Measurements from ENCODE around the gene MYO5A.

DNA sequence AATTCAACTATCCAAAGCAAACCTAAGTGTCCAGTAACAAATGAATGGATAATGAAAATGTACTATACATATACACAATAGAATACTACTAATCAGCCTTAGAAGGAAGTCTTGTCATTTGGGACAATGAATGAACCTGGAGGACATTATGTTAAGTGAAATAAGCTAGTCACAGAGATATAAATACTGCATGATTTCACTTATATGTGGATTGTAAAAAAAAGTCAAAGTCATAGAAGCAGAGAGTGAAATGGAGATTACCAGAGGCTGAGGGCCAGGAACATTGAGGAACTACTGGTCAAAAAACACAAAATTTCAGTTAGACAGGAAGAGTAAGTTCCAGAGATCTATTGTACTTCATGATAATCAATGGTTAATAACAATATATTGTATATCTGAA is 33.6 kb downstream of the MYO5A start:
- TF ChIP-seq EZH2 (IDR thresholded peaks at IDR 0.05; ENCODE audit: borderline replicate concordance, low read depth, low read length) (no peak), NFIC (IDR thresholded peaks at IDR 0.05) (no peak), EP300 (IDR thresholded peaks at IDR 0.05; ENCODE audit: low read length) (no peak), CHD2 (IDR thresholded peaks at IDR 0.05; ENCODE audit: low read depth, low read length) (no peak), ZNF274 (IDR thresholded peaks at IDR 0.05; ENCODE audit: borderline replicate concordance, low read depth, low read length) (no peak), CHD1 (IDR thresholded peaks at IDR 0.05; ENCODE audit: low read length) (no peak), KLF1 (tag; IDR thresholded peaks at IDR 0.05) (no peak), NCOA2 (IDR thresholded peaks at IDR 0.05; ENCODE audit: partially characterized antibody in 2 of 2) (no peak), EGR1 (conservative IDR thresholded peaks at IDR 0.05) (no peak), DNMT1 (IDR thresholded peaks at IDR 0.05) (no peak)
- TF ChIP-seq, protein P1, sequence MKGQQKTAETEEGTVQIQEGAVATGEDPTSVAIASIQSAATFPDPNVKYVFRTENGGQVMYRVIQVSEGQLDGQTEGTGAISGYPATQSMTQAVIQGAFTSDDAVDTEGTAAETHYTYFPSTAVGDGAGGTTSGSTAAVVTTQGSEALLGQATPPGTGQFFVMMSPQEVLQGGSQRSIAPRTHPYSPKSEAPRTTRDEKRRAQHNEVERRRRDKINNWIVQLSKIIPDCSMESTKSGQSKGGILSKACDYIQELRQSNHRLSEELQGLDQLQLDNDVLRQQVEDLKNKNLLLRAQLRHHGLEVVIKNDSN (CRISPR knock-in tag; IDR thresholded peaks at IDR 0.05): no peak
- TF ChIP-seq, protein P2, sequence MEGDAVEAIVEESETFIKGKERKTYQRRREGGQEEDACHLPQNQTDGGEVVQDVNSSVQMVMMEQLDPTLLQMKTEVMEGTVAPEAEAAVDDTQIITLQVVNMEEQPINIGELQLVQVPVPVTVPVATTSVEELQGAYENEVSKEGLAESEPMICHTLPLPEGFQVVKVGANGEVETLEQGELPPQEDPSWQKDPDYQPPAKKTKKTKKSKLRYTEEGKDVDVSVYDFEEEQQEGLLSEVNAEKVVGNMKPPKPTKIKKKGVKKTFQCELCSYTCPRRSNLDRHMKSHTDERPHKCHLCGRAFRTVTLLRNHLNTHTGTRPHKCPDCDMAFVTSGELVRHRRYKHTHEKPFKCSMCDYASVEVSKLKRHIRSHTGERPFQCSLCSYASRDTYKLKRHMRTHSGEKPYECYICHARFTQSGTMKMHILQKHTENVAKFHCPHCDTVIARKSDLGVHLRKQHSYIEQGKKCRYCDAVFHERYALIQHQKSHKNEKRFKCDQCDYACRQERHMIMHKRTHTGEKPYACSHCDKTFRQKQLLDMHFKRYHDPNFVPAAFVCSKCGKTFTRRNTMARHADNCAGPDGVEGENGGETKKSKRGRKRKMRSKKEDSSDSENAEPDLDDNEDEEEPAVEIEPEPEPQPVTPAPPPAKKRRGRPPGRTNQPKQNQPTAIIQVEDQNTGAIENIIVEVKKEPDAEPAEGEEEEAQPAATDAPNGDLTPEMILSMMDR (IDR thresholded peaks at IDR 0.05 in 2 of 3, conservative IDR thresholded peaks at IDR 0.05 in 1 of 3; ENCODE audit: insufficient read depth in 2 of 3, low read depth in 1 of 3, low read length in 3 of 3): no peak
- TF ChIP-seq, protein P3, sequence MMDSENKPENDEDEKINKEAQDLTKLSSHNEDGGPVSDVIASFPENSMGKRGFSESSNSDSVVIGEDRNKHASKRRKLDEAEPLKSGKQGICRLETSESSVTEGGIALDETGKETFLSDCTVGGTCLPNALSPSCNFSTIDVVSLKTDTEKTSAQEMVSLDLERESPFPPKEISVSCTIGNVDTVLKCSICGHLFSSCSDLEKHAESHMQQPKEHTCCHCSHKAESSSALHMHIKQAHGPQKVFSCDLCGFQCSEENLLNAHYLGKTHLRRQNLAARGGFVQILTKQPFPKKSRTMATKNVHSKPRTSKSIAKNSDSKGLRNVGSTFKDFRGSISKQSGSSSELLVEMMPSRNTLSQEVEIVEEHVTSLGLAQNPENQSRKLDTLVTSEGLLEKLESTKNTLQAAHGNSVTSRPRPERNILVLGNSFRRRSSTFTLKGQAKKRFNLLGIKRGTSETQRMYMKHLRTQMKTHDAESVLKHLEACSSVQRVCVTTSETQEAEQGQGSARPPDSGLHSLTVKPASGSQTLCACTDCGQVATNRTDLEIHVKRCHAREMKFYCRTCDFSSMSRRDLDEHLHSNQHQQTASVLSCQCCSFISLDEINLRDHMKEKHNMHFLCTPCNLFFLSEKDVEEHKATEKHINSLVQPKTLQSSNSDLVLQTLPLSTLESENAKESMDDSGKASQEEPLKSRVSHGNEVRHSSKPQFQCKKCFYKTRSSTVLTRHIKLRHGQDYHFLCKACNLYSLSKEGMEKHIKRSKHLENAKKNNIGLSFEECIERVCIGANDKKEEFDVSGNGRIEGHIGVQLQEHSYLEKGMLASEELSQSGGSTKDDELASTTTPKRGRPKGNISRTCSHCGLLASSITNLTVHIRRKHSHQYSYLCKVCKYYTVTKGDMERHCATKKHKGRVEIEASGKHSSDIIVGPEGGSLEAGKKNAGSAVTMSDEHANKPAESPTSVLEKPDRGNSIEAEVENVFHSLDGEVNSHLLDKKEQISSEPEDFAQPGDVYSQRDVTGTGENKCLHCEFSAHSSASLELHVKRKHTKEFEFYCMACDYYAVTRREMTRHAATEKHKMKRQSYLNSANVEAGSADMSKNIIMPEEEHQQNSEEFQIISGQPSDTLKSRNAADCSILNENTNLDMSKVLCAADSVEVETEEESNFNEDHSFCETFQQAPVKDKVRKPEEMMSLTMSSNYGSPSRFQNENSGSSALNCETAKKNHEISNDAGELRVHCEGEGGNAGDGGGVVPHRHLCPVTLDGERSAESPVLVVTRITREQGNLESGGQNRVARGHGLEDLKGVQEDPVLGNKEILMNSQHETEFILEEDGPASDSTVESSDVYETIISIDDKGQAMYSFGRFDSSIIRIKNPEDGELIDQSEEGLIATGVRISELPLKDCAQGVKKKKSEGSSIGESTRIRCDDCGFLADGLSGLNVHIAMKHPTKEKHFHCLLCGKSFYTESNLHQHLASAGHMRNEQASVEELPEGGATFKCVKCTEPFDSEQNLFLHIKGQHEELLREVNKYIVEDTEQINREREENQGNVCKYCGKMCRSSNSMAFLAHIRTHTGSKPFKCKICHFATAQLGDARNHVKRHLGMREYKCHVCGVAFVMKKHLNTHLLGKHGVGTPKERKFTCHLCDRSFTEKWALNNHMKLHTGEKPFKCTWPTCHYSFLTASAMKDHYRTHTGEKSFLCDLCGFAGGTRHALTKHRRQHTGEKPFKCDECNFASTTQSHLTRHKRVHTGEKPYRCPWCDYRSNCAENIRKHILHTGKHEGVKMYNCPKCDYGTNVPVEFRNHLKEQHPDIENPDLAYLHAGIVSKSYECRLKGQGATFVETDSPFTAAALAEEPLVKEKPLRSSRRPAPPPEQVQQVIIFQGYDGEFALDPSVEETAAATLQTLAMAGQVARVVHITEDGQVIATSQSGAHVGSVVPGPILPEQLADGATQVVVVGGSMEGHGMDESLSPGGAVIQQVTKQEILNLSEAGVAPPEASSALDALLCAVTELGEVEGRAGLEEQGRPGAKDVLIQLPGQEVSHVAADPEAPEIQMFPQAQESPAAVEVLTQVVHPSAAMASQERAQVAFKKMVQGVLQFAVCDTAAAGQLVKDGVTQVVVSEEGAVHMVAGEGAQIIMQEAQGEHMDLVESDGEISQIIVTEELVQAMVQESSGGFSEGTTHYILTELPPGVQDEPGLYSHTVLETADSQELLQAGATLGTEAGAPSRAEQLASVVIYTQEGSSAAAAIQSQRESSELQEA (IDR thresholded peaks at IDR 0.05; ENCODE audit: low read depth): no peak

Data from K562 (cell line).